Central memory CD4-positive, alpha-beta T cell (primary cell): ENCODE measurements around the gene ESR1.
"Not testable (repeated sequence)": the region's sequence is repeated elsewhere in the genome, so short reads cannot be mapped to it uniquely, and the experiment has no call there.

Source experiments
- DNase-seq: peaks from one replicate; pipeline ENCODE4 v3.0.0; 2022

ESR1 gene

DNA sequence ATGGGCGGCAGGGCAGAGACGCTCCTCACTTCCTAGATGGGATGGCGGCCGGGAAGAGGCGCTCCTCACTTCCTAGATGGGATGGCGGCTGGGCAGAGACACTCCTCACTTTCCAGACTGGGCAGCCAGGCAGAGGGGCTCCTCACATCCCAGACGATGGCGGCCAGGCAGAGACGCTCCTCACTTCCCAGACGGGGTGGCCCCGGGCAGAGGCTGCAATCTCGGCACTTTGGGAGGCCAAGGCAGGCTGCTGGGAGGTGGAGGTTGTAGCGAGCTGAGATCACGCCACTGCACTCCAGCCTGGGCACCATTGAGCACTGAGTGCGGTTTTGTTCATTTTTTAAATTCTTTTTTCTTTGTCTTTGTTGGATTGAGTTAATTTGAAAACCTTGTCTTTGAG, 92.3 kb downstream of the ESR1 start:
- not testable (repeated sequence) for DNase-seq

DNA sequence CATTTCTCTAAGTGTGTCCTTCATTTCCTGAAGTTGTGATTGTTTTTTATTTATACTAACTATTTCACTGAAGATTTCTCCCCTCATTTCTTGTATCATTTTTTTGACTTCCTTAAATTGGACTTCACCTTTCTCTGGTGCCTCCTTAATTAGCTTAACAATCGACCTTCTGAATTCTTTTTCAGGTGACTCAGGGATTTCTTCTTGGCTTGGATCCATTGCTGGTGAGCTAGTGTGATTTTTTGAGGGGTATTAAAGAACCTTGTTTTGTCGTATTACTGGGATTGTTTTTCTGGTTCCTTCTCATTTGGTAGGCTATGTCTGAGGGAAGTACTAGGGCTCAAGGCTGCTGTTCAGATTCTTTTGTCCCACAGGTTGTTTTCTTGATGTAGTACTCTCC, 92.8 kb downstream of the ESR1 start:
- no peak for DNase-seq

DNA sequence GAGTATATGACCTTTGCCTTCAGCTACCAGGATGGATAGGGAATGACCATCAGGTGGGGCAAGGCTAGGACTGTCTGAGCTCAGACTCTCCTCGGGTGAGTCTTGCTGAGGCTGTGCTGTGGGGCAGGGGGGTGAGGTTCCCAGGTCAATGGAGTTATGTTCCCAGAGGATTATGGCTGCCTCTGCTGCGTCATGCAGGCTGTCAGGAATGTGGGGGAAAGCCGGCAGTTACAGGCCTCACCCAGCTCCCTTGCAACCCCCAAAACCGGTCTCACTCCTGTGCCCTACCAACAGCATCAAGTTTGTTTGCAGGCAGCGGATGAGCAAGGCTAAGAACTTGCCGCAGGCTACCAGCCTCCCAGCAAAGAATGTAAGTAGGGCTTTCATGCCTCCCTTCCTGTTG, 93.5 kb downstream of the ESR1 start:
- no peak for DNase-seq

DNA sequence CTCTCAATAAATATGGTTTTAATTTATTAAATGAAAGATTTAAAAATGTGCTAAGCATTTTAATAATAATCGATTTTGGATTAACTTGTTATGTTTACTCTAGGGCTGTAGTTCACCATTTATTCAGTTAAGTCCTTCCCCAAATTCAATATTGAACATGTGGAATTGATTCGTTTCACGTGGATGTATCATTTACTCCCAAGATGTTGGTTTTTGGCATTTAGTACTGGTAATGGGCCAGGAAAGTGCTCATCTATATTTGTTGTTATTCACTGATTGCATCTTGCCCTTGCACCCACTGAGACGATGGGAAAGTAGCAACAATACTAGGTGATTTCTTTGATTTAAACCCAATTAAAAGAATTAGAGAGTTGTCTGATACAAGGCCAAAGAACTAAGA, 97.1 kb downstream of the ESR1 start:
- DNase-seq: no peak

DNA sequence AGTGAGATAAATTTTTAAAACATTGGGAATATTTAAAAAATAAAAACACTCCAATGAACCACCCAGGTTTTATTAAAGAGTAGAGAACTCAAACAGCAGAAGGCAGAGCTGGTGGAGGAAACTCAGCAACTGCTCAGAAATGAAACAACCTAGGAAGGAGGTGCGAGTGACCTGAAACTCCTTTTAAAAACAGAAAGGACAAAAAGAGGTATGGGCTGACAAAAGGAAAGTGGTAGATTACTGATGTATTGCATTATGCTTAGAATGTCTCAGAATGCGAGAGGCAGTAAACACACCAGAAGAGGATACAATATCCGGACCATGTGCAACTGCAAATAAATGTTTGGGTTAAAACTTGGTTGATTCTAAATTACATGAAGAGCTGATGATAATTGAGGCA, 97.6 kb downstream of the ESR1 start:
- no peak for DNase-seq

DNA sequence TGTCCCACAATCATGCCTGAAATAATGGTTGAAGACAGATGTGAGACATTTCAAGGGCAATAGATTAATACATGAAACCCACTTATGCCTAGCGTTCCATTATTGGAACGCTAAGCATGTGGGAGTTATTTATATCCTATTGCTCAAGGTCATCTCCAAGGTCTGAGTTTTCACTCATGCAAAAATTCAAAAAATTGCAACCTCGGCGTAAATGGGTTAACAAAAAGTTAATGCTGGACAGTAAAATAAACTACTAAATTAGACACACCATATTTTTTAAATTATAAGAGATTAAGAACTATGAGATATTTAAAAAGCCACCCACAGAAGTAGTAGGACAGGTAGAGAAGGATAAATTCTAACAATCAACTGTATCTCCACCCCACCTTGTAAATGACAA, 98.4 kb downstream of the ESR1 start:
- no peak for DNase-seq

DNA sequence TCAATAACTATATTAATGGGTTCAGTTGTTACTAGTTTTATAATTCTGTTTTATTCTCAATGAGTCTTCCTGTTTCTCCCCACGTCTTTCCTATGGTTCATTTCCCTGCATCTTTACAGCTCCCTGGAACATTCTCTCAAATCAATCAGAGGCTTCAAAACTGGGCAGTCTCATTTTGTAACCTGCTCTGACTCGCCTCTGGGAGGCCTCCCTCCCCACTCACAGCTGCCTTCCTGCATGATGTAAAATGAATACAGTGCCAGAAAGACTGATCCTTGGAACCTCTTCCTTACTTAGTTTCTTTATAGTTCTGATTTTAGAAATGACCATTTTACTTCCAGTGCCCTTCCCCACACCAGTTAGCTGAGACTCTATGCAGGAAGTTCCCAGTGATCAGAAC, 103.9 kb downstream of the ESR1 start:
- DNase-seq: no peak

DNA sequence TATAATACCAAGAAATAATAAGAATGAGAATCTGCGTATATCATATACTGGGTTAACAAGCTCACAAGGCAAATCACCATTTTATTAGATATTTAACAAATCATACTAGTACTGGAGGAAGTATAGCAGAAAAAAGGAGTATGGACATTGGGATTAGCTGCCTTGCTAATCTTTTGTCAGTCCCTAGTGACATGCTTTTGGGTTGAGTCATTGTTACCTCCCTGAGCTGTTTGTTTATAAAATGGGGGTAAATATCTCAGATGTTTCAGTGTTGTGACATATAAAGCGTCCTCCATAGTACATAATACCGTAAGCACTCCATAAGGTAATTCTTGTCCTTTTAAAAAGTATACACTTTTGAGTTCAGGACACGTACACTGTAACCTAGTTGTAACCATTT, 107.0 kb downstream of the ESR1 start:
- no peak for DNase-seq

DNA sequence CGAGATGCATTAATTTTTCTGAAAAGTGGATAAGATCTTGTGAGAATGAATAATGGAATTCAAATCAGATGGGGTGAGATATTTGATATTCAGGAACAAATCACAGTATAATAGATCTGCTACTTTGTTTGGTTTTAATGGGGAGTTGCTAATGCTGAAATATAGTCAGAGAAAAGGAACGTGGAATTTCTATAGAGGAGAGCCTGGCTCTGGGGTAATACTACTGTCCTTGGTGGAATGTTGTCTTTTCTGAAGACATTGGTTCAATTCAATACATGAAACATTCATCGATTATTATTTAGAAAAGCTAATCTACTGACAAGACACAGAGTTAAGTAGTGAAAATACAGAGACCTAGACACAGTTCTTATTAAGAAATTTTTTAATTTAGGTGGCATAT, 108.6 kb downstream of the ESR1 start:
- no peak for DNase-seq

DNA sequence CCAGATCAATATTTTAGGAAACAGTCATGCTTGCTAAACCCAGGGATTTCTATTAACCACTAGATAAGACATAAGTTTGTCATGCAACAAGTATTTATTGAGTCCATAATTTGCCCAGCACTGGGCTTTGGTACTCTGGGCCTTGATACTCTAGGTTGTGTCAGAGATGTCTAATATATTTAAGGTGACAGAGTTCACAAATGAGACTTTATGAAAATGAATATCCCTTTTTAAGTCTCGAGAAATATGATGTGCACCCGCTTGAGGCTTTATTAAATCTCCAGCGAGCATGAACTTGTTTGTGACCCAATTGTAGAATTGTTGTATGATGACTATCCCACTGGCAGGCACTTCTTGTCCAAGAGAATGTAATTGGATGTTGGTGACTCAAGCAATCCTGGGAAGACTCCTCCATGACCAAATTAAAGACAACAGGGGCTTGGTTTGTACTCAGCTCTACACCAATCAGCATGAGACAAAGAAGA, 109.2 kb downstream of the ESR1 start:
- DNase-seq: no peak

DNA sequence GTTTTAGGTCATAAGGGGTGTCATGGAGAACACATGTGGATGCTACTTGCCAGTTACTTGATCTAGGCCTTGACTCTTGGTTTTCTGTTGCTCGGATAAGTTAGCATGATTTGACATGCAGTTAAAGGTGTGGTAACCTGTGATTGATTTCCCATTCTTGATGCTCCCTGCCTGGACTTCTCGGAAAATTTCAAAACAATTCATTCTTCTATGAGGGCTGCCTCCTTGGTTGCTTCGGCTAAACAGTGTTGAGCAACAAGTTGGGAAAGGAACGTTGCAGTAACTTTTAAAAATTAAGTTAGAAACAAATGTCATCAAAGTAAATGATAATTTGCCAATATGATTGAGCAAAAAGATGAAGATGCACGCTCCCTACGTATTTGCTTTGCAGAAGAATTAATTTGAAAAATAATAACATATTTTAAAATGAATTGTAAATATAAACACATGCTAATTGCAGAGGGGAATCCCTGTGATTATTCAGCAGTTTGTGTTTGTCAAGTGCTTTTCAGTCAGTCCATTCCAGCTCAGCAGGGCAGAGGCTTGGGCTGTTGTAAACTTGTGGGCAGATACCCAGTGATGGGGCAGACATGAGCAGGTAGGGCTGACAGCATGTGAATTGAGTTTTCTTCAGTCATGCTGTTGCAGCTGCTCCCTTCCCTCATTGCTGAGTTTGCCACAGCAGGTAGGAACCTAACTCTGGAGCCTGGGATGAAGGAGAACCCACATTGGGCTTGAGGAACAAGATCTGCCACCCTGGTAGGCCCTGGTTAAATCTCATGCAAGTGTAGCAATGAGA, 110.2 kb downstream of the ESR1 start:
- no peak for DNase-seq

DNA sequence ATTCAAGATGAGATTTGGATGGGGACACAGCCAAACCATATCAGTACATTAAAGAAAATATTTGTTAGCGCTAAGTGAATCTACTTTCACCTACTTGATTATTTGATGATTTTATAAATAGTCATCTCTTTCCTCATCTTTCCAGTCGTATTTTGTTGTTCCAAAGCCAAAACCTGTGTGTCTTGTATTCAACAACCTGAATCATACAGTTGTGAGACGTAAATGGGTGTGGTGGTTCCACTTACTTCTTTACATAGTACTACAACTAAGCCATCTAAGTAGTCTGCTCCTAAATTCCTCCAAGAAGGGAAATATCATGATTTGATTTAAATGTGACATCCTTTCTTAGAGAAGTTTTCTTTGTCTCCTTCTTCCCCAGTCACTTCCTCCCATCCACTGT, 132.8 kb downstream of the ESR1 start:
- no peak for DNase-seq

DNA sequence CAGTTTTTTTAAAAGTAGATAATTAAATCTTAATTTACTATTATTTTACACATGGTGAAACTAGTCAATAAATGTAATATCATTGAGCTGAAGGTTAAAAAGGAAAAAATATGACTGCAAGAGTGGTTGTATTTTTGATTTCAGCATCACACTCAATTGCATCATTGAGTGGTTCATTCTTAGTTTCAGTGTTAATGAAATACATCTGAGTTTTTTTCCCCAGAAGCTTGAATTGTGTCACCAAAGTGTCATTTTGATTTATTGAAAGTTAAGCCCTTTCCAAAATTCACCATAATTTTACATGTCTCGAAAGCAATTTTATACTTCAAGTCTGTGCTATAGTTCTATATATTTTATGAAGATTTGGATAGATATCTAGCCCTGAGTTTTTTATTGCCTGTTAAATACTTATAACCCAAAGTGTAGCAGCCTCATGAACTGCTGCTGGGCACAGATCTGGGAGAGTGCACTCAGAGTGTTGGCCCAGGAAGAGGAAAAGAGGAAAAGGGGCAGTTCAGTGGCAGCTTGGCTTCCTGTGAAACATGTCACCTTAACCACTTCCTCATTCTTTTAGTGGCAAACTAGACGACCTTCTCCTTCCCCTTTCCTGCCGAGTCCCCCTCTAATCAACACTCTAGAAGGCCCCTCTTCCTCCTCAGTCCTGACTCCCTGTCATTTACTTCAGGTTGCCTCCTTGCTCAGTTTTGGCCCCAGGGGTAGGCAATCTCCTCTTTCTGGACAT, 140.7 kb downstream of the ESR1 start:
- no peak for DNase-seq

DNA sequence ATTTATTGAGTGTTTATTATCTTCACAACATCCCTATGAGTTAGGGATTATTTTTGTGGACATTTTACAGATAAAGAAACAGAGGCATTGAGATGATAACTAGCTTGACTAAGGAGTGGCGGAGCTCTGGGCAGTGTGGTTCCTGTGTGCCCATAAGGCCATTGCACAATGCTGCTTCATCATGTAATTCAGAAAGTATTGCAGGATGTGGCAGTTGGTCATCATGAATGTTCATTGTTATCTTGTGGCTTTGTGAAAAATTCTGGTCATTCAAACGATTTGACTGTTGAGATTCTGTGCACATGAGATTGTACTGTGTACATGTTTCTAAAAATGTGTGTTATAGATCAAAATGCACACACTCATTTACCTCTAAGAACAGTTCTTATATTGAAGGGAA, 150.8 kb downstream of the ESR1 start:
- no peak for DNase-seq

DNA sequence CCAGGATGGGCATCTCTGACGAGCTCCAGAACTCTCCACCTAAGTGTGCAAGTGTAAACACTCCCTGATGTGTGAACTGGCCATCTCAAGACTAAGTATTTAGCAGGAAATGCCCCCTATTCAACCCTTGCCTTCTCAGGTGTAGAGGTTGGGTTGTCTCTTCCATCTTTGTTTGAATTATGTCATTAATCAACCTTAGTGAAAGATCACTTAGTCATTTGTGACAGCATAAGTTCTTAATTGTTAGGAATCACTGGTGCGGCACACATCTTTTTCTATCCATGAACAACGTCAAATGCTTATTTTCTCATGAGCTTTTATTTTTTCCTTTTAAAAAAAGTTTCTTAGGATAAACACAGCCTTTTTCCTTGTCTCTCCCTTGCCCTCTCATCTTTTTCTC, 151.6 kb downstream of the ESR1 start:
- no peak for DNase-seq

DNA sequence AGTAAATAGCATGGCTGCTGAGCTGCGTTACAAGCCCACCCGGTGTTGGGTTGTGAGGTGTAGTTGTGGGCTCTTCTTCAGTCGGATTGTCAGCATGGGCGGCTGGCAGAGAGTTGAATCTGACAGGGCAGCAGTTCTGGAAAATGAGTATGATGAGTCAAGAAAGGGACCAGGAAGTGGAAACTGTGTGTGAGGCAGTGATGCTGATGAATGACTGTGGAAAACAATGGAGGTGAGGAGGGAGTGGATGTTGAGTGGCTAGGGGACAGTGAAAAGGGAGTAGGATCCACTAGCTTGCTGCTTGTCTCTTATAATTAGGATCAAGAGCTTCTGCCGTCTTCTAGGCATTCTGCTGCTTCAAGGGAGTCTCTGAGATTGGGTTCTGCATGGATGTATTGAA, 154.3 kb downstream of the ESR1 start:
- DNase-seq: no peak

DNA sequence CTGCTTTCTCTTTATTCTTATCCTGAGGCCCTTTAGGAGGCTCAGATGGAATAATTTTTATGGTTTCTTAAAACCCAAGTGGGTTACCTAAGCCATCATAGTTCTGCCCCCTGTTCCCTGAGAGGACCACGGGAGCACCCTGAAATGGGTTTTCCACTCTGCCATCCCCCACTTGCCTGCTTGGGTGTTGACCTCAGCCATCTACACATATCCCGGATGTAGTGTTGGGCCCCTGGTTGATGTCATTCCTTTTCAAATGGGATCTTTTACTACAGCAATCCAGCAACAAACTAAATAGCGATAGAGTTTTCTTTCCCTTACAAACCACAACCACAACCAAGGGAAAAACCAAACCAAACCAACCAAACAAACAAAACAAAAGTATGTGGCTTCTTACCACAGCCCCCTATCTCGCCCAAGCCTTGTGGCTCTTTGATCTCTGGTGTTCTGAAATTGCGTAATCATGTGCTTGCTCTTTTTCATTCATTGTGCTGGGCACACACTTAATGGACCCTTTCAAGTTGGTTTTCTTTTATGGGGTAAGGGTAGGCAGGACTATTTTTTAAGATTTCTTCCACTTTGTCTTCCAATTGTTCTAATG, 154.9 kb downstream of the ESR1 start:
- peak; percentile 3 for DNase-seq

DNA sequence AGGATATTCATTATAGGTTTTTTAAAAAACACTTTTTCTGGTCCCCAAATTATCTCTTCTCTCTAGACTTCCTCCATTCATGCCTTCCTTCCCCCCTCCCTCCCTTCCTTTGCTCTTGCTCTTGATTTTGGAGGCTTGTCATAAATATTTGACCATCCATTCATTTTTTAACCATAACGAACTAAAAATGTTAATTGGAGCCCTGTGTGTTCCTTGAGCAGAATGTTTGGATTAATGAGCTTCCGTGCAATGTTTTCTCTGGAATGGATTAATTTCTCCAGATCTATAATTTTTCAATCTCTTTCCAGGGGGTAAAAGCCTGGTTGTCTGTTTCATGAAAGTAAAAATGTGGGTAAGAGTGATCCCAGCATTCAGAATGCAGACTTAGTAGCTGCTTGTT, 155.5 kb downstream of the ESR1 start:
- DNase-seq: no peak

DNA sequence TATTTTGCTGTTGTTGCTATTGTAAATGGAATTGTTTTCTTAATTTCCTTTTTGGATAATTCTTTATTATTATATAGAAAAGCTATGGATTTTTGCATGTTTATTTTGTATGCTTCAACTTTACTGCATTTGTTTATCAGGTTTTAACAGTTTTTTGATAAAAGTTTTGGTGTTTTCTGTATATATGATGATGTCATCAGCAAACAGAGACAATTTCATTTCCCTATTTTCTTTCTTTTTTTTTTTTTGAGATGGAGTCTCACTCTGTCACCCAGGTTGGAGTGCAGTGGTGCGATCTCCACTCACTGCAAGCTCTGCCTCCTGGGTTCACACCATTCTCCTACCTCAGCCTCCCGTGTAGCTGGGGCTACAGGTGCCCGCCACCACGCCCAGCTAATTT, 156.9 kb downstream of the ESR1 start:
- not testable (repeated sequence) for DNase-seq

DNA sequence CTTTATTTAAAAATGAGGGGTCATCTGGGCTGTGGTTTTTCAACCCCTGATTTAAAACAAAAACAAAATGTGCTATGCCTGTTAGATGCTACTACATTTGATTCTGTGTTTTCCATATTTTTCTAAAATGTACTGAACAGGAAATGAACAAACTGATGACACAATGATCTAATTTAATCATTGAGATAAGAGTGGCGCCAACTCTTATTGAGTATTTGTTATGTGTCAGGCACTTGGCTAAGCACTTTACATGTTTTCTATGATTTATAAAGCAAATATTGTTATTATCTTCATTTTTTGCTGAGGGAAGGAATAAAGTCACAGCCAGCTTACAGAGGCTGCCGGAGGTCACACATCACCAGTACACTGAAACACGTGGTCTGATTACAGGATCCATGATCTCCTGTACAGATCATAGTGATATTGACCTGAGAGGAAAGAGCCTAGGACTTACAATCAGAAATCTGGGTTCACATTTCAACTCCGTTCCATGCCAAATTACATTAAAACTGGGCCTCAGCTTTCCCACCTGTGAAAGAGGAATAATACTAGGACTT, 166.7 kb downstream of the ESR1 start:
- DNase-seq: no peak

DNA sequence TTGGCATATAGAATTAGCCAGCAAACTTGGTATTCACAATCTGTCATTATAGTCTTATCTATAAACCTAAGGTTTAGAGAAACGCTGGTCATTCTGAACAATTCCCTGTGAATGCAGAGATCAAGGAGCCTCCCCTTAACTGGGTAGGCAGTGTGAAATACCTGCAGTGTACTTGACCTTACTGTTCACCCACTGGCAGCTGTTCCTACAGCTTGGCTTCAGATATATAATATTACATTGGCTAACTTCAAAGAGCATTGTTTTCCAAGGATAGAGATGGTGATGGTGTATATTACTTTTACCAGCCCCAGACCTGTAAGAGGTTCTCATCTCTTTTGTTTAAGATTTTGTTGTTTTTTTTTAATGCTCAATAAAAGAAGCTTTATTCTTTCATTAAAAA, 168.3 kb downstream of the ESR1 start:
- no peak for DNase-seq

DNA sequence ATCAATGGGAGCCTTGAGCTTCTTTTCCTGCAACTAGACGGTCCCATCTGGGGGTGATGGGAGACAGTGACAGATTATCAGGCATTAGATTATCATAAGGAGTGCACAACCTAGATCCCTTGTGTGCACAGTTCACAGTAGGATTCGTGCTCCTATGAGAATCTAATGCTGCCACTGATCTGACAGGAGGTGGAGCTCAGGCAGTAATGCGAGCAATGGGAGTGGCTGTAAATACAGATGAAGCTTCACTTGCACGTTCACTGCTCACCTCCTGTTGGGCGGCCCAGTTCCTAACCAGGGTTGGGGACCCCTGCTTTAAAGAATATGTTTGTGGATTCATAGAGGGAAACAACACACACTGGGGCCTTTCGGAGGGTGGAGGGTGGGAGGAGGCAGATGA, 180.7 kb downstream of the ESR1 start:
- not testable (repeated sequence) for DNase-seq

DNA sequence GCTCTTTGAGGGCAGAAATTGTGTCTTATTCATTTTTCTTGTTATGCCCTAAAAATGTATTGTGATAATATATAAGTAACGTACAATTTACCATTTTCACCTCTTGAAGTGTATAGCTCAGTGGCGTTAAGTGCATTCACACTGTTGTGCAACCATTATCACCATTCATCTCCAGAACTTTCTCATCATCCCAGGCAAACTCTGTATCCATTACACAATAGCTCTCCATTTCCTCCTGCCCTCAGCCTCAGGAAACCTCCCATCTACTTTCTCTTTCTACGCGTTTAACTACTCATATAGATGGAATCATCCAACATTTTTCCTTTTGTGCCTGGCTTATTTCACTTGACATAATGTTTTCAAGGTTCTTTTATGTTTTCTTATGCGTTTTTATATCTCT, 184.6 kb downstream of the ESR1 start:
- no peak for DNase-seq

DNA sequence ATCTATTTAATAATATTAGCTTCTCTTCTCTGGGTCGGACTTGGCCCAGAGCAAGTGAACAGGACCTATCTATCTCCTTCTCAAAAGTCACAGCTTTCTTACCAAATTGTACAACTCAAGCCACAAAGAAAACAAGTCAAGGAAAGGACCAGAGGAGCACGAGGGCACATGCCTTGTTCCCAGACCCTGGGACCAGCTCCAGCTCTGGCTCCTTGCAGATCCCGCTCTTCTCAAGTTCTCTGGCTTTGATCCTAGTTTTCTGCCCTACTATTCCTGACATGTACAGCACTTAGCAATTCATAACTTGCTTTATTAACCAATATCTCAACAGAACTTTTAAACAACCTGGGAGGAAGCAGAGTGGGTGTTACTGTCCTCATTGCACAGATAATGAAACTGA, 185.9 kb downstream of the ESR1 start:
- DNase-seq: no peak
